ENCODE data around the gene AP3B1. TPM values are rescaled to one million over a fixed set of nuclear protein-coding genes. Genes with fewer than 3 reads are reported as not detected.

Gene AP3B1
- total RNA-seq, 1 donor from 2014 or later = 46.6 TPM

- Mint-ChIP-seq H3K4me3 (no peak overlapping the region), H3K27me3 (ENCODE audit: low read depth) (no peaks in the 10 kb centered on the region), H3K9me3 (no peaks in the 10 kb centered on the region), H3K27ac (ENCODE audit: unreplicated experiment) (no peak overlapping the region), H3K4me1 (peaks cover 17% of the 10 kb centered on the region), H3K36me3 (ENCODE audit: low read depth) (peaks cover 9% of the 10 kb centered on the region)
- TF ChIP-seq, protein P1, sequence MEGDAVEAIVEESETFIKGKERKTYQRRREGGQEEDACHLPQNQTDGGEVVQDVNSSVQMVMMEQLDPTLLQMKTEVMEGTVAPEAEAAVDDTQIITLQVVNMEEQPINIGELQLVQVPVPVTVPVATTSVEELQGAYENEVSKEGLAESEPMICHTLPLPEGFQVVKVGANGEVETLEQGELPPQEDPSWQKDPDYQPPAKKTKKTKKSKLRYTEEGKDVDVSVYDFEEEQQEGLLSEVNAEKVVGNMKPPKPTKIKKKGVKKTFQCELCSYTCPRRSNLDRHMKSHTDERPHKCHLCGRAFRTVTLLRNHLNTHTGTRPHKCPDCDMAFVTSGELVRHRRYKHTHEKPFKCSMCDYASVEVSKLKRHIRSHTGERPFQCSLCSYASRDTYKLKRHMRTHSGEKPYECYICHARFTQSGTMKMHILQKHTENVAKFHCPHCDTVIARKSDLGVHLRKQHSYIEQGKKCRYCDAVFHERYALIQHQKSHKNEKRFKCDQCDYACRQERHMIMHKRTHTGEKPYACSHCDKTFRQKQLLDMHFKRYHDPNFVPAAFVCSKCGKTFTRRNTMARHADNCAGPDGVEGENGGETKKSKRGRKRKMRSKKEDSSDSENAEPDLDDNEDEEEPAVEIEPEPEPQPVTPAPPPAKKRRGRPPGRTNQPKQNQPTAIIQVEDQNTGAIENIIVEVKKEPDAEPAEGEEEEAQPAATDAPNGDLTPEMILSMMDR (conservative IDR thresholded peaks at IDR 0.05) = no peak
- no peak for DNase-seq (ENCODE audit: low read depth, low spot score)
These were observed 21.1 kb downstream of the AP3B1 start for GRCh38 chr5:78273436-78273835.

- TF ChIP-seq, protein P1 (conservative IDR thresholded peaks at IDR 0.05) = no peak
- Mint-ChIP-seq H3K27ac (ENCODE audit: unreplicated experiment) (no peak overlapping the region), H3K4me1 (peaks cover 17% of the 10 kb centered on the region), H3K36me3 (ENCODE audit: low read depth) (peaks cover 9% of the 10 kb centered on the region), H3K27me3 (ENCODE audit: low read depth) (no peaks in the 10 kb centered on the region), H3K4me3 (no peak overlapping the region), H3K9me3 (no peaks in the 10 kb centered on the region)
- DNase-seq (ENCODE audit: low read depth, low spot score) = no peak
These were observed 22.7 kb downstream of the AP3B1 start for GRCh38 chr5:78271766-78272165.

GRCh38 chr5:78269088-78269703 is 25.3 kb downstream of the AP3B1 start:
- Mint-ChIP-seq H3K9me3 (no peaks in the 10 kb centered on the region), H3K36me3 (ENCODE audit: low read depth) (peaks cover 17% of the 10 kb centered on the region), H3K27ac (ENCODE audit: unreplicated experiment) (no peak overlapping the region), H3K4me3 (no peak overlapping the region), H3K27me3 (ENCODE audit: low read depth) (no peaks in the 10 kb centered on the region), H3K4me1 (peaks cover 17% of the 10 kb centered on the region)
- DNase-seq (ENCODE audit: low read depth, low spot score) = no peak
- TF ChIP-seq, protein P1 (conservative IDR thresholded peaks at IDR 0.05) = peak; percentile 70

- peaks cover 17% of the 10 kb centered on the region for H3K4me1 Mint-ChIP-seq
- no peaks in the 10 kb centered on the region for H3K9me3 Mint-ChIP-seq
- H3K27ac Mint-ChIP-seq (ENCODE audit: unreplicated experiment) = no peak overlapping the region
- no peak overlapping the region for H3K4me3 Mint-ChIP-seq
- TF ChIP-seq, protein P1 (conservative IDR thresholded peaks at IDR 0.05) = no peak
- no peaks in the 10 kb centered on the region for H3K27me3 Mint-ChIP-seq (ENCODE audit: low read depth)
- no peak for DNase-seq (ENCODE audit: low read depth, low spot score)
- peaks cover 17% of the 10 kb centered on the region for H3K36me3 Mint-ChIP-seq (ENCODE audit: low read depth)
These were observed 26.1 kb downstream of the AP3B1 start for GRCh38 chr5:78268356-78268755.

DNA sequence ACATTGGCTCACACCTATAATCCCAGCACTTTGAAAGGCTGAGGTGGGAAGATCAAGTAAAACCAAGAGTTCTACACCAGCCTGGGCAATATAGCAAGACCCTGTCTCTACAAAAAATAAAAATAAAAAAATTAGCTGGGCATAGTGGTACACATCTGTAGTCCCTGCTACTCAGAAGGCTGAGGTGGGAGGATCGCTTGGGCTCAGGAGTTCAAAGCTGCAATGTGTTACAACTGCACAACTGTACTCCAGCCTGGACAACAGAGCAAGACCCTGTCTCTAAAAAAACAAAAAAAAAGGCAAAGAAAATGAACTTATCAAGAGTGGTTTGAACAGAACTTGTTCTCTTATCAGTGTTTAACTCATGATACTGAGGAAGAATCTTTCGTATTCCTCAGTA is 29.3 kb downstream of the AP3B1 start:
- TF ChIP-seq, protein P1 (conservative IDR thresholded peaks at IDR 0.05) = no peak
- Mint-ChIP-seq H3K9me3 (no peaks in the 10 kb centered on the region), H3K36me3 (ENCODE audit: low read depth) (peaks cover 21% of the 10 kb centered on the region), H3K27ac (ENCODE audit: unreplicated experiment) (no peak overlapping the region), H3K4me3 (no peak overlapping the region), H3K27me3 (ENCODE audit: low read depth) (no peaks in the 10 kb centered on the region), H3K4me1 (no peaks in the 10 kb centered on the region)
- DNase-seq (ENCODE audit: low read depth, low spot score) = no peak

All from neural crest cell (in vitro differentiated cells).